GM06990 (cell line): ENCODE results near the gene BPIFB4.

Source experiments
- DNase-seq: peaks from one replicate; pipeline ENCODE4 v3.0.0-alpha.2; 2011; ENCODE audit not compliant: insufficient read length; ENCODE audit errors: extremely low read depth
- H3K27me3 ChIP-seq: replicated peaks from 2 replicates; pipeline ENCODE4 v1.6.0; 2011; ENCODE audit warnings: low read length; ENCODE audit not compliant: control insufficient read depth, insufficient read depth
- H3K36me3 ChIP-seq: 2 replicates; pipeline ENCODE4 v1.5.1; 2011; ENCODE audit warnings: low read length; ENCODE audit not compliant: control insufficient read depth, insufficient read depth
- H3K4me3 ChIP-seq: replicated peaks from 2 replicates; pipeline ENCODE4 v1.5.1; 2011; ENCODE audit warnings: low read depth, mild to moderate bottlenecking, control low read depth, low read length
- TF ChIP-seq, protein P1 (sequence below): IDR thresholded peaks from 2 replicates; pipeline ENCODE4 v1.5.1; 2011; ENCODE audit warnings: low read length, control low read depth, mild to moderate bottlenecking, inconsistent platforms; ENCODE audit not compliant: insufficient read depth, poor library complexity, severe bottlenecking

The BPIFB4 gene

DNA sequence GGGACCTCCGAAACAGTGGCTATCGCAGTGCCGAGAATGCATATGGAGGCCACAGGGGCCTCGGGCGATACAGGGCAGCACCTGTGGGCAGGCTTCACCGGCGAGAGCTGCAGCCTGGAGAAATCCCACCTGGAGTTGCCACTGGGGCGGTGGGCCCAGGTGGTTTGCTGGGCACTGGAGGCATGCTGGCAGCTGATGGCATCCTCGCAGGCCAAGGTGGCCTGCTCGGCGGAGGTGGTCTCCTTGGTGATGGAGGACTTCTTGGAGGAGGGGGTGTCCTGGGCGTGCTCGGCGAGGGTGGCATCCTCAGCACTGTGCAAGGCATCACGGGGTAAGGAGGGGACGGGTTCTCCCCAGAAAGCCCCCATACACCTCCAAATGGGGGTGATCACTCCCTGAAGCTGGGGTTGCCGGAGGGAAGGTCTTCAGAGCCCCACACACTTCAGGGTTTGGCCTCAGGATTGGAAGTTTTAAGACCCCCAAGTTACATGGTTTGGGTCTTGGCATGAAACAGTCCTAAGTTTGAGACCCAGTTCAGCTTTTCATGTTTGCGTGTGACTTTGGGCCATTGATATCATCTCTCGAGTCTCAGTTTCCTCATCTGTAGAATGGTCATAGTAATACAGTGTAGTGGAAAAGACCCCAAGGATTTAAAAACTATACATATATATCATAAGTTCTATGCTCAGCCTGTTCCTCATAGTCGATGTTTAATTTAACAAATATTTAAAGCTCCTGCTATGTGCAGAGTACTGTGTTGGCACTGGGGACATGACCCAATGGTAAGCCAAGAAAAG, 4.3 kb downstream of the BPIFB4 start:
- Histone ChIP-seq H3K27me3 (no peaks in the 10 kb centered on the region; the same call in 1 of the 2 replicates), H3K4me3 (no peak overlapping the region), H3K36me3 (no peaks in the 10 kb centered on the region)
- TF ChIP-seq, protein P1, sequence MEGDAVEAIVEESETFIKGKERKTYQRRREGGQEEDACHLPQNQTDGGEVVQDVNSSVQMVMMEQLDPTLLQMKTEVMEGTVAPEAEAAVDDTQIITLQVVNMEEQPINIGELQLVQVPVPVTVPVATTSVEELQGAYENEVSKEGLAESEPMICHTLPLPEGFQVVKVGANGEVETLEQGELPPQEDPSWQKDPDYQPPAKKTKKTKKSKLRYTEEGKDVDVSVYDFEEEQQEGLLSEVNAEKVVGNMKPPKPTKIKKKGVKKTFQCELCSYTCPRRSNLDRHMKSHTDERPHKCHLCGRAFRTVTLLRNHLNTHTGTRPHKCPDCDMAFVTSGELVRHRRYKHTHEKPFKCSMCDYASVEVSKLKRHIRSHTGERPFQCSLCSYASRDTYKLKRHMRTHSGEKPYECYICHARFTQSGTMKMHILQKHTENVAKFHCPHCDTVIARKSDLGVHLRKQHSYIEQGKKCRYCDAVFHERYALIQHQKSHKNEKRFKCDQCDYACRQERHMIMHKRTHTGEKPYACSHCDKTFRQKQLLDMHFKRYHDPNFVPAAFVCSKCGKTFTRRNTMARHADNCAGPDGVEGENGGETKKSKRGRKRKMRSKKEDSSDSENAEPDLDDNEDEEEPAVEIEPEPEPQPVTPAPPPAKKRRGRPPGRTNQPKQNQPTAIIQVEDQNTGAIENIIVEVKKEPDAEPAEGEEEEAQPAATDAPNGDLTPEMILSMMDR, result no peak
- DNase-seq, result no peak

DNA sequence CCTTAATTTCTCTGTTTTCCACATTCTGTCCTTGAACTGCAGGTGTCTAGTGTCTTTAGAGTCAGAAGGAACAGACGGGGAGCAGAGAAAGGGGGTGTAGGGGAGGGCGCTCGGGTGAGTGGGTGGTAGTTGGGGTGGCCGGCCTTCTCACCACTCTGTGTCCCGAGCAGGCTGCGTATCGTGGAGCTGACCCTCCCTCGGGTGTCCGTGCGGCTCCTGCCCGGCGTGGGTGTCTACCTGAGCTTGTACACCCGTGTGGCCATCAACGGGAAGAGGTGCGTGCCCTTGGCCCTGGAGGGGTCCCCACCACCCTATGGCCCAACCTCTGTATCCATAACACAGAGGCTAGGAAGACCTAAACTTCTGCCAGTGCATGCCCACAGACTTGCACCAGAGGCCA, 5.3 kb downstream of the BPIFB4 start:
- H3K36me3 ChIP-seq, result no peaks in the 10 kb centered on the region
- TF ChIP-seq, protein P1, result no peak

DNA sequence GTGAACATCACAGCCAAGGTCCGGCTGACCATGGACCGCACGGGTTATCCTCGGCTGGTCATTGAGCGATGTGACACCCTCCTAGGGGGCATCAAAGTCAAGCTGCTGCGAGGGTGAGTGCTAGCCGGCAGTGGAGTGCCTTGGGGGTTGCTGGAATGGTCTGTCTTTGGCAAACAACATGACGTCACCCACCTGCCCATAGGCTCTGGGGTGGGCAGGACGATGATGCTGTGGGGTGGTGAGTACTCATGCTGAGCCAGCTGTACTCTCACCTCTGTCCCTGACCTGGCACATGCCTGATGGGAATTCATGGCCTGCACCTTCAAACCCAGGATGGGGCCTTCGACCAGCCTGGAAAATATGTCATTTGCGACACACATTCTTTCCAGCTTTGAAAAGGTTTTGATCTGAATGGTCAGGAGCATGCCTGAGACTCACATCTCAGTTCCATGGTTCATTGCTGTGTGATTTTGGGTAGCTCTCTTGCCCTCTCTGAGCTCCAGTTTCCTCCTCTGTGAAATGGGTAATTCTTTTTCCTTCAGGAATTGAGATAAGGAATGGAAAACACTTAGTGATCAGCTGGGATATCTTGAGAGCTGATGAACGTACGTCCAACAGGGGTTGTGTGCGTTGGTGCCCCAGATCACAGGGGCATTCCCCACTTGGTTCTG, 6.7 kb downstream of the BPIFB4 start:
- H3K36me3 ChIP-seq, result no peaks in the 10 kb centered on the region
- H3K27me3 ChIP-seq, result no peaks in the 10 kb centered on the region; the same call in 1 of the 2 replicates
- no peak for DNase-seq
- no peak overlapping the region for H3K4me3 ChIP-seq
- TF ChIP-seq, protein P1, result no peak

More for the DNA sequence above, 5.3 kb downstream of the BPIFB4 start:
- Histone ChIP-seq H3K27me3 (no peaks in the 10 kb centered on the region; the same call in 1 of the 2 replicates), H3K4me3 (no peak overlapping the region)
- no peak for DNase-seq

DNA sequence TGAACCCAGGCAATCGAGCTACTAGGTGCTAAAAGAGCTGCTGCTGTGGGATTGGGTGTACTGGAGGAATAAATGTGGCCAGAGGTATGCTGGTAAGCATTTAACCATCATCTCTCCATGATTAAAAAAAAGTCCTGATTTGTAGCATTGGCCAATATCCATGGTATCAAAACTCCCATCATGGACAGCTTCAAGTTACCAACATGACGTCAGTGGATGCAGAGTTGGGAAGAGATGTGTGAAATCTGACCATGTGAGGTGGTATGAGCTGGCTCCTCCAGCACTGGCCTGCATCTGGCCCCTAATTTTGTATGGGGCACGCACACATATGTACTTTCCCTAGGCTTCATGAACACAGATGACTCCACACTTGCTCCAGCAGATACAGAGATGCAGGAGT, 11.7 kb downstream of the BPIFB4 start:
- TF ChIP-seq, protein P1, result no peak
- no peaks in the 10 kb centered on the region for H3K36me3 ChIP-seq
- H3K27me3 ChIP-seq, result no peaks in the 10 kb centered on the region
- DNase-seq, result no peak
- no peak overlapping the region for H3K4me3 ChIP-seq

DNA sequence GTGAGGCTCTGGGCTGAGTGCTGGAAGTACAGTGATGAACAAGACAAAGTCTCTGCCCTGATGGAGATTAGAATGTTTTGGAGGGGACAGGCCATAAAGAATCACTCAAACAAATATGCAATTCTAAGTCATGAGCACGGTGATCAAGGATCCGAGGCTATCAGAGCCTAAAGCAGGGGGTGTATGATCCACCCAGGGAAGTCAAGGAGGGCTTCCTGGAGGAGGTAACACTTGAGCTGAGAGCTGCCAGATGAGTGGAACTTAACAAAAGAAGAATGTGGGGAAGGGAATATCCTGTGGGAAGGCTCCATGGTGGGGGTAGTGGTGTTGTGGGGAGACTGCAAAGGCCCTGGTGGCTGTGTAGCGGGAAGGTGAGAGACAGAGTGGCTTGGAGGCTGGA, 12.2 kb downstream of the BPIFB4 start:
- TF ChIP-seq, protein P1, result no peak
- DNase-seq, result no peak
- no peaks in the 10 kb centered on the region for H3K36me3 ChIP-seq
- H3K4me3 ChIP-seq, result no peak overlapping the region
- no peaks in the 10 kb centered on the region for H3K27me3 ChIP-seq
